DND-41 (cell line): Measurements from ENCODE around the gene GABRG2.

Source experiments
- ATAC-seq: fragments of 200-7000 bp; cut with Tn5 transposase; 3 replicates; pipeline ENCODE4 v1.9.1; 2021; ENCODE audit warnings: low read depth; ENCODE audit not compliant: insufficient read depth
- DNase-seq: peaks from one replicate; pipeline ENCODE4 v3.0.0-alpha.2; 2020
- H2AFZ ChIP-seq: 2 replicates; pipeline ENCODE4 v1.6.0; 2012; ENCODE audit warnings: low read depth, low read length
- H3K27ac ChIP-seq: 2 replicates; pipeline ENCODE4 v1.5.1; 2012; ENCODE audit warnings: low read length, inconsistent platforms
- H3K27me3 ChIP-seq: fragments of 200-600 bp; sonication (generic); 2 replicates; pipeline ENCODE4 v1.6.0; 2012; ENCODE audit warnings: low read length, mild to moderate bottlenecking, inconsistent platforms; ENCODE audit not compliant: insufficient read depth, poor library complexity
- H3K36me3 ChIP-seq: 2 replicates; pipeline ENCODE4 v1.5.1; 2012; ENCODE audit warnings: low read length, inconsistent platforms; ENCODE audit not compliant: insufficient read depth
- H3K4me1 ChIP-seq: 2 replicates; pipeline ENCODE4 v1.5.1; 2012; ENCODE audit warnings: mild to moderate bottlenecking, low read length; ENCODE audit not compliant: insufficient read depth
- H3K4me2 ChIP-seq: 2 replicates; pipeline ENCODE4 v1.6.0; 2012; ENCODE audit warnings: mild to moderate bottlenecking, moderate library complexity, low read length, inconsistent platforms; ENCODE audit not compliant: insufficient read depth
- H3K4me3 ChIP-seq, 2 experiments: fragments of 200-600 bp in 1 of 2; shearing (Covaris generic) in 1 of 2; 2 replicates each; pipeline ENCODE4 v1.5.1; 2012 to 2016; ENCODE audit warnings: inconsistent platforms in 2 of 2, low read length in 2 of 2, mild to moderate bottlenecking in 2 of 2, low read depth in 1 of 2, moderate library complexity in 1 of 2
- H3K79me2 ChIP-seq: 2 replicates; pipeline ENCODE4 v1.6.0; 2012; ENCODE audit warnings: low read length, inconsistent platforms; ENCODE audit not compliant: insufficient read depth
- H3K9ac ChIP-seq: 2 replicates; pipeline ENCODE4 v1.6.0; 2012; ENCODE audit warnings: low read depth, mild to moderate bottlenecking, inconsistent platforms, low read length, moderate library complexity
- H3K9me3 ChIP-seq: 2 replicates; pipeline ENCODE4 v1.5.1; 2012; ENCODE audit warnings: low read length, moderate library complexity, mild to moderate bottlenecking, inconsistent platforms; ENCODE audit not compliant: insufficient read depth, severe bottlenecking
- H4K20me1 ChIP-seq: 2 replicates; pipeline ENCODE4 v1.6.0; 2012; ENCODE audit warnings: low read length; ENCODE audit not compliant: insufficient read depth
- EZH2 ChIP-seq: IDR thresholded peaks from 3 replicates; pipeline ENCODE4 v1.6.1; 2012; ENCODE audit warnings: borderline replicate concordance, low read depth, mild to moderate bottlenecking, moderate library complexity, low read length, inconsistent platforms; ENCODE audit not compliant: severe bottlenecking
- TF ChIP-seq, protein P1 (sequence below): IDR thresholded peaks from 2 replicates; pipeline ENCODE4 v1.5.1; 2012; ENCODE audit warnings: borderline replicate concordance, low read length, moderate library complexity, mild to moderate bottlenecking; ENCODE audit not compliant: poor library complexity, severe bottlenecking; ENCODE audit errors: extremely low read depth

GABRG2 gene

DNA sequence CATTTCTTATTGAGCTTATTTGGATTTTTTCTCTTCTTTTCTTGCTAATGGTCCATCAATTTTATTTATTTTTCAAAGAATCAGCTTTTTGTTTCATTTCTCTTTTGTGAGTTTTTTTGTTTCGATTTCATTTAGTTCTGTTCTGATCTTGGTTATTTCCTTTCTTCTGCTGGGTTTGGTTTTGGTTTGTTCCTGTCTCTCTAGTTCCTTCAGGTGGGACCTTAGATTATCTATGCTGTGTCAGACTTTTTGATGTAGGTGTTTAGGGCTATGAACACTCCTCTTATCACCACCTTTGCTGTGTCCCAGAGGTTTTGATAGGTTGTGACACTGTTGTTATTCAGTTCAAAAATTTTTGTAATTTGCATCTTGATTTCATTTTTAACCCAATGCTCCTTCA is 119.8 kb downstream of the GABRG2 start:
- Histone ChIP-seq H3K9ac (no peak overlapping the region), H3K4me3 (no peak overlapping the region), H3K4me2 (no peak overlapping the region), H2AFZ (no peak overlapping the region), H3K36me3 (no peaks in the 10 kb centered on the region), H3K9me3 (no peaks in the 10 kb centered on the region), H3K79me2 (no peaks in the 10 kb centered on the region), H4K20me1 (no peaks in the 10 kb centered on the region), H3K27me3 (no peaks in the 10 kb centered on the region), H3K4me1 (no peaks in the 10 kb centered on the region), H3K27ac (no peak overlapping the region)
- TF ChIP-seq EZH2 = no peak
- TF ChIP-seq, protein P1, sequence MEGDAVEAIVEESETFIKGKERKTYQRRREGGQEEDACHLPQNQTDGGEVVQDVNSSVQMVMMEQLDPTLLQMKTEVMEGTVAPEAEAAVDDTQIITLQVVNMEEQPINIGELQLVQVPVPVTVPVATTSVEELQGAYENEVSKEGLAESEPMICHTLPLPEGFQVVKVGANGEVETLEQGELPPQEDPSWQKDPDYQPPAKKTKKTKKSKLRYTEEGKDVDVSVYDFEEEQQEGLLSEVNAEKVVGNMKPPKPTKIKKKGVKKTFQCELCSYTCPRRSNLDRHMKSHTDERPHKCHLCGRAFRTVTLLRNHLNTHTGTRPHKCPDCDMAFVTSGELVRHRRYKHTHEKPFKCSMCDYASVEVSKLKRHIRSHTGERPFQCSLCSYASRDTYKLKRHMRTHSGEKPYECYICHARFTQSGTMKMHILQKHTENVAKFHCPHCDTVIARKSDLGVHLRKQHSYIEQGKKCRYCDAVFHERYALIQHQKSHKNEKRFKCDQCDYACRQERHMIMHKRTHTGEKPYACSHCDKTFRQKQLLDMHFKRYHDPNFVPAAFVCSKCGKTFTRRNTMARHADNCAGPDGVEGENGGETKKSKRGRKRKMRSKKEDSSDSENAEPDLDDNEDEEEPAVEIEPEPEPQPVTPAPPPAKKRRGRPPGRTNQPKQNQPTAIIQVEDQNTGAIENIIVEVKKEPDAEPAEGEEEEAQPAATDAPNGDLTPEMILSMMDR = no peak
- ATAC-seq (no peak), DNase-seq (no peak)

DNA sequence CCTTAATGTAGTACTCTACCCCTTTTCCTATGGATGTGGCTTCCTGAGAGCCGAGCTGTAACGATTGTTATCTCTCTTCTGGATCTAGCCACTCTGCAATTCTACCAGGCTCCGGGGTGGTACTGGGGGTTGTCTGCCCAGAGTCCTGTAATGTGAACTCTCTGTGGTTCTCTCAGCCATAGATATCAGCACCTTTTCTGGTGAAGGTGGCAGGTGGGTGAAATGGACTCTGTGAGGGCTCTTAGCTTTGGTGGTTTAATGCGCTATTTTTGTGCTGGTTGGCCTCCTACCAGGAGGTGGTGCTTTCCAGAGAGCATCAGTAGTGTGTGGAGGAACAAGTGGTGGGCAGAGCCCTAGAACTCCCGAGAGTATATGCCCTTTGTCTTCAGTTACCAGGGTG is 122.1 kb downstream of the GABRG2 start:
- TF ChIP-seq, protein P1 = no peak
- TF ChIP-seq EZH2 = no peak
- Histone ChIP-seq H3K27ac (no peak overlapping the region), H3K4me1 (no peaks in the 10 kb centered on the region), H3K9me3 (no peaks in the 10 kb centered on the region), H3K4me2 (no peak overlapping the region), H3K36me3 (no peaks in the 10 kb centered on the region), H3K4me3 (no peak overlapping the region), H3K9ac (no peak overlapping the region), H3K27me3 (no peaks in the 10 kb centered on the region), H4K20me1 (no peaks in the 10 kb centered on the region), H3K79me2 (no peaks in the 10 kb centered on the region), H2AFZ (no peak overlapping the region)
- ATAC-seq (no peak), DNase-seq (no peak)

DNA sequence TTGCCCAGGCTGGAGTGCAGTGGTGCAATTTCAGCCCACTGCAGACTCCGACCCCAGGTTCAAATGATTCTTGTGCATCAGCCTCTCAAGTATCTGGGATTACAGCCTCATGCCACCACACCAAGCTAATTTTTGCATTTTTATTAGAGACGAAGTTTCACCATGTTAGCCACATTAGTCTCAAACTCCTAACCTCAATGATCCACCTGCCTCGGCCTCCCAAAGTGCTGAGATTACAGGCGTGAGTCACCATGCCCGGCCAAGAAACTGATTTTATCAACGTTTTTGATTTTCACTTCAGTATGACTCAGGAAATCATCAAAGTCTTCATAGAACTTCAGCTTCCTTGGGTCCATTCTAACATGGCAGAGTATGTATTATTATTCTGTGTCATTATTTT is 125.4 kb downstream of the GABRG2 start:
- H4K20me1 ChIP-seq = no peaks in the 10 kb centered on the region
- H3K9ac ChIP-seq = no peak overlapping the region
- no peak for TF ChIP-seq EZH2
- TF ChIP-seq, protein P1 = no peak
- no peaks in the 10 kb centered on the region for H3K27me3 ChIP-seq
- H2AFZ ChIP-seq = no peak overlapping the region
- H3K4me2 ChIP-seq = no peak overlapping the region
- DNase-seq (no peak), ATAC-seq (no peak)
- no peak overlapping the region for H3K4me3 ChIP-seq
- H3K4me1 ChIP-seq = no peaks in the 10 kb centered on the region
- H3K9me3 ChIP-seq = no peaks in the 10 kb centered on the region
- no peaks in the 10 kb centered on the region for H3K36me3 ChIP-seq
- no peaks in the 10 kb centered on the region for H3K79me2 ChIP-seq
- no peak overlapping the region for H3K27ac ChIP-seq

GRCh38 chr5:162196351-162196750 is 128.8 kb downstream of the GABRG2 start:
- H3K4me2 ChIP-seq = no peak overlapping the region
- TF ChIP-seq, protein P1 = no peak
- no peak for TF ChIP-seq EZH2
- no peaks in the 10 kb centered on the region for H3K36me3 ChIP-seq
- DNase-seq (no peak), ATAC-seq (no peak)
- no peak overlapping the region for H2AFZ ChIP-seq
- no peaks in the 10 kb centered on the region for H3K27me3 ChIP-seq
- no peaks in the 10 kb centered on the region for H3K9me3 ChIP-seq
- H4K20me1 ChIP-seq = no peaks in the 10 kb centered on the region
- H3K27ac ChIP-seq = no peak overlapping the region
- no peaks in the 10 kb centered on the region for H3K79me2 ChIP-seq
- no peak overlapping the region for H3K9ac ChIP-seq
- no peak overlapping the region for H3K4me3 ChIP-seq
- no peaks in the 10 kb centered on the region for H3K4me1 ChIP-seq
